Measurements from ENCODE around the gene SF3B5. TPM values are rescaled to one million over a fixed set of nuclear protein-coding genes. Genes with fewer than 3 reads are reported as not detected.

SF3B5 gene
- total and polyA plus RNA-seq, 2 of the 8 experiments (the other 6 are each of a cell fraction or from before 2014, with no cell fraction given): 195 to 588 TPM

DNA sequence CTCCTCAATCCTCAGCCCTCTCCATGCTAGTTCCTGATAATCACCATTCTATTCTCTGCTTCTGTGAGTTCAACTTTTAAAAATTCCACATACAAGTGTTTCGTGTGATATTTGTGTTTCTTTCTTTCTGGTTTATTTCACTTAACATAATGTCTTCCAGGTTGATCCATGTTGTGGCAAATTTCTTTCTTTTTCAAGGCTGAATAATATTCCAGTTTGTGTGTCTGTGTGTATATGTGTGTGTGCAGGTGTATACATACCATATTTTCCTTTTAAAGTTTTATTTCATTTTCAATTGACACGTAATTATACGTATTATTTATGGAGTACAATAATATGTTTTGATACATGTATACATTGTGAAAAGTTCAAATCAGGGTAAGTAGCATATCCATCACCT is 19.8 kb upstream of the SF3B5 start:
- POLR2A ChIA-PET (ENCODE audit: partially characterized antibody): no interaction called here
- no peak overlapping the region for H3K27ac ChIP-seq (ENCODE audit: low read depth, low read length)
- H3K14ac ChIP-seq (ENCODE audit: insufficient read length): no peak overlapping the region
- no peaks in the 10 kb centered on the region for H3K23me2 ChIP-seq (ENCODE audit: low read depth, low read length)
- no peak overlapping the region for H4K8ac ChIP-seq (ENCODE audit: extremely low read depth, insufficient read depth, low read length)
- no peaks in the 10 kb centered on the region for H4K20me1 ChIP-seq (replicated peaks in 1 of 2; ENCODE audit: control insufficient read depth in 1 of 2, insufficient read depth in 2 of 2, low read length in 2 of 2)
- H3K9me3 ChIP-seq (ENCODE audit: insufficient read depth in 2 of 2, low read depth in 1 of 2, low read length in 1 of 2): no peaks in the 10 kb centered on the region
- no peak overlapping the region for H2BK5ac ChIP-seq (ENCODE audit: low read depth, low read length)
- H4K91ac ChIP-seq (replicated peaks; ENCODE audit: insufficient read length, low read length): no peak overlapping the region
- H2BK120ac ChIP-seq (replicated peaks; ENCODE audit: low read depth, low read length): no peak overlapping the region
- no peak overlapping the region for H2BK12ac ChIP-seq (ENCODE audit: low read depth, low read length)
- no peaks in the 10 kb centered on the region for H3K27me3 ChIP-seq (replicated peaks in 1 of 4; ENCODE audit: control insufficient read depth in 3 of 4, extremely low read depth in 1 of 4, insufficient read depth in 3 of 4, low read length in 3 of 4)
- no peak overlapping the region for H3K4me2 ChIP-seq (ENCODE audit: insufficient read depth in 1 of 2, low read depth in 2 of 2, low read length in 2 of 2)
- DNase-seq (ENCODE audit: low read depth in 1 of 2, low spot score in 2 of 2) (no peak), FAIRE-seq (no peak)
- H3K9ac ChIP-seq (replicated peaks in 1 of 4; ENCODE audit: extremely low read depth in 1 of 4, low read depth in 3 of 4, low read length in 3 of 4): no peak overlapping the region
- H3K36me3 ChIP-seq (ENCODE audit: control insufficient read depth in 2 of 4, insufficient read depth in 4 of 4, low read length in 3 of 4): no peaks in the 10 kb centered on the region
- no peak overlapping the region for H2AFZ ChIP-seq (ENCODE audit: low read length)
- no peak overlapping the region for H2BK20ac ChIP-seq (ENCODE audit: low read length)
- no peaks in the 10 kb centered on the region for H3K79me2 ChIP-seq (ENCODE audit: control insufficient read depth in 1 of 2, insufficient read depth in 2 of 2, low read length in 2 of 2)
- no peak overlapping the region for H3K4ac ChIP-seq (replicated peaks; ENCODE audit: insufficient read length, low read depth, low read length)
- H2AK5ac ChIP-seq (ENCODE audit: low read depth, low read length): no peak overlapping the region
- 80% methylated on average over 3 of the region's 3 CpGs; no CpG with 5 or more reads in 1 of the 2 experiments for WGBS, 2 experiments (ENCODE audit: extremely low coverage in 1 of 2, insufficient coverage in 1 of 2, insufficient read length in 1 of 2, insufficient replicate concordance in 2 of 2, low coverage in 1 of 2, low lambda C conversion rate in 2 of 2, missing lambda C conversion rate in 1 of 2)
- no peak overlapping the region for H3K18ac ChIP-seq (ENCODE audit: extremely low read depth, low read length)
- H3K56ac ChIP-seq (replicated peaks; ENCODE audit: insufficient read length, low read depth, low read length): no peak overlapping the region
- H3K4me3 ChIP-seq (ENCODE audit: extremely low read depth in 1 of 4, insufficient read depth in 2 of 4, low read depth in 3 of 4, low read length in 4 of 4): no peak overlapping the region
- no peak overlapping the region for H4K5ac ChIP-seq (ENCODE audit: insufficient read length, low read depth, low read length)
- no peak overlapping the region for H2BK15ac ChIP-seq (ENCODE audit: low read length)
- H3K23ac ChIP-seq (ENCODE audit: insufficient read length): no peak overlapping the region
- CTCF ChIA-PET (ENCODE audit: partially characterized antibody): interaction anchor here (0.9 to 1.7 kb wide), 6 partner anchors 9 to 434 kb away, joined by 3 to 6 read pairs (median 4); no protein-coding TSS in a partner anchor
- H3K4me1 ChIP-seq (replicated peaks in 1 of 4; ENCODE audit: control insufficient read depth in 3 of 4, insufficient read depth in 4 of 4, low read length in 3 of 4): no peaks in the 10 kb centered on the region
- no peaks in the 10 kb centered on the region for H3K79me1 ChIP-seq (ENCODE audit: low read depth, low read length)
- TF ChIP-seq, protein P1, sequence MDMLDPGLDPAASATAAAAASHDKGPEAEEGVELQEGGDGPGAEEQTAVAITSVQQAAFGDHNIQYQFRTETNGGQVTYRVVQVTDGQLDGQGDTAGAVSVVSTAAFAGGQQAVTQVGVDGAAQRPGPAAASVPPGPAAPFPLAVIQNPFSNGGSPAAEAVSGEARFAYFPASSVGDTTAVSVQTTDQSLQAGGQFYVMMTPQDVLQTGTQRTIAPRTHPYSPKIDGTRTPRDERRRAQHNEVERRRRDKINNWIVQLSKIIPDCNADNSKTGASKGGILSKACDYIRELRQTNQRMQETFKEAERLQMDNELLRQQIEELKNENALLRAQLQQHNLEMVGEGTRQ (IDR thresholded peaks at IDR 0.05; ENCODE audit: low read length): no peak
- TF ChIP-seq BACH1 (IDR thresholded peaks at IDR 0.05; ENCODE audit: low read length) (no peak), TBP (IDR thresholded peaks at IDR 0.05; ENCODE audit: low read depth, low read length) (no peak), SRF (IDR thresholded peaks at IDR 0.05; ENCODE audit: low read depth, low read length) (no peak)
